ENCODE measurements around the gene KCMF1. TPM values are rescaled to one million over a fixed set of nuclear protein-coding genes. Genes with fewer than 3 reads are reported as not detected.

KCMF1 gene
- total and polyA plus RNA-seq, 4 donors, result 15.8 to 71.0 (median 47.4) TPM

DNA sequence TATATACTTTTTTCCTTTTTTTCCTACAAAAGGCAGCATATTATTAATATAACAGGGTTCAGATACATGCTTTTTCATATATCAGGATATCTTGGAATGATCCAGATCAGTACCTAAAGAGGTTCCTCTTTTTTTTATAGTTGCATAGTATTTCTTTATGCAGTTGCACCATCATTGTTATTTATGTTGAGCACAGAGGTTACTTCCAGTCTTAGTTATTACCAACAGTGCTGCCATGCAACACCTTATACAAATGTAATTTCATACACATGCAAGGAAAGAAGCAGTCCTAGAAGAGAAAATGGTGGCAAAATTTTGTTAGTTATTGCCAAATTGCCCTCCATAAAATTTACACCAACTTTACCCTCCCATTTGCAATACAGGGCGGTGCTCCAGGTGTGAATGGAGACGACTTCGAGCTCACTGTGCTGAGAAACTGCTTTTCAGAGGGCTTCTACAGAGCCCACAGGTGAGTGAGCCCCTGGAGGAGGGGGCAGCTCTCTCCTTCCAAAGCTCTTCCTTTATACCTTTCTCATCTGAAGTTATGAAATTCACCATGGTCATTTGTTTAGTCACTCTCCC lies 30.0 kb upstream of the KCMF1 start:
- H3K4me1 ChIP-seq (ENCODE audit: control insufficient read depth in 5 of 5, insufficient read depth in 5 of 5, low read length in 5 of 5), result no peaks in the 10 kb centered on the region
- no peak overlapping the region for H3K27ac ChIP-seq (ENCODE audit: low read depth in 1 of 2, low read length in 1 of 2)
- WGBS, 2 donors, result 55 to 85% methylated on average over 3 of the region's 3 CpGs
- TF ChIP-seq, protein P1, sequence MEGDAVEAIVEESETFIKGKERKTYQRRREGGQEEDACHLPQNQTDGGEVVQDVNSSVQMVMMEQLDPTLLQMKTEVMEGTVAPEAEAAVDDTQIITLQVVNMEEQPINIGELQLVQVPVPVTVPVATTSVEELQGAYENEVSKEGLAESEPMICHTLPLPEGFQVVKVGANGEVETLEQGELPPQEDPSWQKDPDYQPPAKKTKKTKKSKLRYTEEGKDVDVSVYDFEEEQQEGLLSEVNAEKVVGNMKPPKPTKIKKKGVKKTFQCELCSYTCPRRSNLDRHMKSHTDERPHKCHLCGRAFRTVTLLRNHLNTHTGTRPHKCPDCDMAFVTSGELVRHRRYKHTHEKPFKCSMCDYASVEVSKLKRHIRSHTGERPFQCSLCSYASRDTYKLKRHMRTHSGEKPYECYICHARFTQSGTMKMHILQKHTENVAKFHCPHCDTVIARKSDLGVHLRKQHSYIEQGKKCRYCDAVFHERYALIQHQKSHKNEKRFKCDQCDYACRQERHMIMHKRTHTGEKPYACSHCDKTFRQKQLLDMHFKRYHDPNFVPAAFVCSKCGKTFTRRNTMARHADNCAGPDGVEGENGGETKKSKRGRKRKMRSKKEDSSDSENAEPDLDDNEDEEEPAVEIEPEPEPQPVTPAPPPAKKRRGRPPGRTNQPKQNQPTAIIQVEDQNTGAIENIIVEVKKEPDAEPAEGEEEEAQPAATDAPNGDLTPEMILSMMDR (IDR thresholded peaks at IDR 0.05; ENCODE audit: control extremely low read depth, extremely low read depth), result no peak
- H3K4me3 ChIP-seq, result no peak overlapping the region
- H3K36me3 ChIP-seq (ENCODE audit: control insufficient read depth in 4 of 4, insufficient read depth in 4 of 4, low read length in 4 of 4), result no peaks in the 10 kb centered on the region
- no peak for ATAC-seq (ENCODE audit: insufficient read depth, low FRiP score)
- H3K27me3 ChIP-seq (ENCODE audit: control insufficient read depth in 3 of 3, insufficient read depth in 3 of 3, low read length in 2 of 3), result no peaks in the 10 kb centered on the region
- no peak overlapping the region for H3K9ac ChIP-seq (ENCODE audit: insufficient read depth in 1 of 2, low read length in 2 of 2)
- no peak for DNase-seq
- no peaks in the 10 kb centered on the region for H3K9me3 ChIP-seq (ENCODE audit: control insufficient read depth in 4 of 4, insufficient read depth in 3 of 4, low read length in 3 of 4)

DNA sequence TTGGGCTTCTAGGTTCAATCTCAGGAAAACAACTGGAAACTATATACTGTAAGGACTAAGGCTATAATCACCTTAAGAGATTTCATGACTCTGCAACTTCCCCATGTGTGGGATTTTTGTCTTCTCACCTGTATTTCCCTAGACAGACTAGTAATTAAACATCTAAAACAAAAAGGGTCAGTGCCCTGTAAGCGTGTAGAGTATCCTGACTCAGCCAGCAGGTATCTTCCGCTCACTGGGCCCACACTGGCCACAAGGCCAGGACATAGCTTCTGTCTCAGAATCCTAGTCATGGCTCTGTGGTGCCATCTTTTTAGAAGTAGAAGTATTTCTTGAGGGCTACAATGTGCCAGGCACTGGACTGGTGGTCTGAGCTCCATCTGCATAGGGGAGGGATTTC lies 28.8 kb upstream of the KCMF1 start:
- no peak overlapping the region for H3K9ac ChIP-seq (ENCODE audit: insufficient read depth in 1 of 2, low read length in 2 of 2)
- no peak for DNase-seq
- no peaks in the 10 kb centered on the region for H3K27me3 ChIP-seq (ENCODE audit: control insufficient read depth in 3 of 3, insufficient read depth in 3 of 3, low read length in 2 of 3)
- 97 to 100% methylated on average over 2 of the region's 2 CpGs for WGBS, 2 donors
- H3K27ac ChIP-seq (ENCODE audit: low read depth in 1 of 2, low read length in 1 of 2), result no peak overlapping the region
- TF ChIP-seq, protein P1 (IDR thresholded peaks at IDR 0.05; ENCODE audit: control extremely low read depth, extremely low read depth), result no peak
- H3K36me3 ChIP-seq (ENCODE audit: control insufficient read depth in 4 of 4, insufficient read depth in 4 of 4, low read length in 4 of 4), result no peaks in the 10 kb centered on the region
- H3K4me1 ChIP-seq (ENCODE audit: control insufficient read depth in 5 of 5, insufficient read depth in 5 of 5, low read length in 5 of 5), result no peaks in the 10 kb centered on the region
- no peak overlapping the region for H3K4me3 ChIP-seq
- ATAC-seq (ENCODE audit: insufficient read depth, low FRiP score), result no peak
- no peaks in the 10 kb centered on the region for H3K9me3 ChIP-seq (ENCODE audit: control insufficient read depth in 4 of 4, insufficient read depth in 3 of 4, low read length in 3 of 4)

DNA sequence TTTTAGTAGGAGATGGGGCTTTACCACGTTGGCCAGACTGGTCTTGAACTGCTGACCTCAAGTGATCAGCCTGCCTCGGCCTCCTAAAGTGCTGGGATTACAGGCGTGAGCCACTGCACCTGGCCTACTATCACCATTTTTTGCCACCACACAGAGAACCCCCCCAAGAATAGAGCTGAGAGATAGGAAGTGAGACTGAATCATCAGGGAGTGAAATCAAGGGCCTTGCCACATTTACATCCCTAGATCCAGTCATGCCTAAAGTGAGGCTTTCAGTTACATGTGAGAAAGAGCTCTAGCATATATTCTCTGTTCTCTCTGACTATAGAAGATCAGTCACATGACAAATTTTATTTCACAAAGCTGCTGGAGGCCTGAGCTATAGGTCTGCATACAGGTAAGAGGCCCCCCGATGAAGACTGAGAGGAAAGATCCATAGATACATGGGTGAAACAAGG lies 28.0 kb upstream of the KCMF1 start:
- Histone ChIP-seq H3K4me3 (no peak overlapping the region), H3K9me3 (ENCODE audit: control insufficient read depth in 4 of 4, insufficient read depth in 3 of 4, low read length in 3 of 4) (no peaks in the 10 kb centered on the region), H3K9ac (ENCODE audit: insufficient read depth in 1 of 2, low read length in 2 of 2) (no peak overlapping the region), H3K27ac (ENCODE audit: low read depth in 1 of 2, low read length in 1 of 2) (no peak overlapping the region), H3K27me3 (ENCODE audit: control insufficient read depth in 3 of 3, insufficient read depth in 3 of 3, low read length in 2 of 3) (no peaks in the 10 kb centered on the region), H3K36me3 (ENCODE audit: control insufficient read depth in 4 of 4, insufficient read depth in 4 of 4, low read length in 4 of 4) (no peaks in the 10 kb centered on the region), H3K4me1 (ENCODE audit: control insufficient read depth in 5 of 5, insufficient read depth in 5 of 5, low read length in 5 of 5) (no peaks in the 10 kb centered on the region)
- 84 to 88% methylated on average over 4 of the region's 4 CpGs for WGBS, 2 donors
- TF ChIP-seq, protein P1 (IDR thresholded peaks at IDR 0.05; ENCODE audit: control extremely low read depth, extremely low read depth), result no peak
- no peak for DNase-seq
- no peak for ATAC-seq (ENCODE audit: insufficient read depth, low FRiP score)
